ENCODE data around the gene TIGAR.
A peak's percentile ranks its signal among the peaks of the same experiment; 100 is the strongest.

The TIGAR gene

GRCh38 chr12:4346931-4347330 lies 25.9 kb downstream of the TIGAR start:
- Histone ChIP-seq H4K20me1 (ENCODE audit: insufficient read depth, low read length, poor library complexity, severe bottlenecking) (no peaks in the 10 kb centered on the region), H3K36me3 (ENCODE audit: insufficient read depth, low read length) (peaks cover 3% of the 10 kb centered on the region; the same call in 1 of the 2 replicates), H3F3A (ENCODE audit: low read depth) (no peaks in the 10 kb centered on the region), H2AFZ (ENCODE audit: low read length) (no peak overlapping the region), H3K4me3 (ENCODE audit: low read length, poor library complexity, severe bottlenecking) (no peak overlapping the region), H3K9me2 (replicated peaks; ENCODE audit: low read depth, low read length) (no peaks in the 10 kb centered on the region), H3K9ac (ENCODE audit: low read depth, low read length, poor library complexity, severe bottlenecking) (no peak overlapping the region), H3K4me1 (ENCODE audit: insufficient read depth, low read length, poor library complexity, severe bottlenecking) (no peaks in the 10 kb centered on the region), H3K79me2 (ENCODE audit: insufficient read depth, low read length) (no peaks in the 10 kb centered on the region), H3K4me2 (ENCODE audit: low read depth, low read length, poor library complexity, severe bottlenecking) (no peak overlapping the region), H3K27me3 (ENCODE audit: insufficient read depth, low read length, poor library complexity, severe bottlenecking) (no peaks in the 10 kb centered on the region), H3K9me3 (ENCODE audit: insufficient read depth, low read depth, low read length) (no peaks in the 10 kb centered on the region)
- TF ChIP-seq EZH2phosphoT487 (IDR thresholded peaks at IDR 0.05; ENCODE audit: borderline replicate concordance) (no peak), CTCF (conservative IDR thresholded peaks at IDR 0.05; ENCODE audit: low read length) (no peak)

DNA sequence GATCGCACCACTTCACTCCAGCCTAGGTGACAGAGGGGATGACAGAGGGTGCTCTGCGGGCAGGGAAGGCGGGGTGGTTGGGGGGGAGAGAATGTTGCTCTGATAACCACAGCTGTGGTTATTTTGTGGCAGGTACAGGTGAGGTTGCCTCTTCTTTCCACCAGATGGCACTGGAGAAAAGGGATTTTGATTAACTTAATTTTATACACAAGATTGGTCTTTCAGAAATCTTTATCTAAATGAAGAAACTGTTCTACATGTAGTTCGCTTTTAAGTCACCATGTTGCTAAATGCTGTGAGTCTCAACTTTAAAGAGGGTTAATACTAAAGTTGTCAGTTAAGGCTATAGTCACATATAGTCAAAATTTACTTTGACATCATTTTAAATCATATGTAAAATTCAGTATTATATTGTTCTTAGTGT lies 32.8 kb downstream of the TIGAR start:
- H3K9me2 ChIP-seq (replicated peaks; ENCODE audit: low read depth, low read length): no peaks in the 10 kb centered on the region
- no peaks in the 10 kb centered on the region for H3K79me2 ChIP-seq (ENCODE audit: insufficient read depth, low read length)
- no peak overlapping the region for H3K4me2 ChIP-seq (ENCODE audit: low read depth, low read length, poor library complexity, severe bottlenecking)
- no peaks in the 10 kb centered on the region for H3K4me1 ChIP-seq (ENCODE audit: insufficient read depth, low read length, poor library complexity, severe bottlenecking)
- TF ChIP-seq CTCF (conservative IDR thresholded peaks at IDR 0.05; ENCODE audit: low read length): peak; percentile 56
- no peak for TF ChIP-seq EZH2phosphoT487 (IDR thresholded peaks at IDR 0.05; ENCODE audit: borderline replicate concordance)
- H3K9ac ChIP-seq (ENCODE audit: low read depth, low read length, poor library complexity, severe bottlenecking): no peak overlapping the region
- no peaks in the 10 kb centered on the region for H3K27me3 ChIP-seq (ENCODE audit: insufficient read depth, low read length, poor library complexity, severe bottlenecking)
- no peaks in the 10 kb centered on the region for H4K20me1 ChIP-seq (ENCODE audit: insufficient read depth, low read length, poor library complexity, severe bottlenecking)
- H3K4me3 ChIP-seq (ENCODE audit: low read length, poor library complexity, severe bottlenecking): no peak overlapping the region
- no peaks in the 10 kb centered on the region for H3F3A ChIP-seq (ENCODE audit: low read depth)
- H3K36me3 ChIP-seq (ENCODE audit: insufficient read depth, low read length): peaks cover 19% of the 10 kb centered on the region
- H2AFZ ChIP-seq (ENCODE audit: low read length): no peak overlapping the region
- no peaks in the 10 kb centered on the region for H3K9me3 ChIP-seq (ENCODE audit: insufficient read depth, low read depth, low read length)

- no peaks in the 10 kb centered on the region for H3K79me2 ChIP-seq (ENCODE audit: insufficient read depth, low read length)
- H3K4me2 ChIP-seq (ENCODE audit: low read depth, low read length, poor library complexity, severe bottlenecking): no peak overlapping the region
- no peaks in the 10 kb centered on the region for H3K9me3 ChIP-seq (ENCODE audit: insufficient read depth, low read depth, low read length)
- H3K9ac ChIP-seq (ENCODE audit: low read depth, low read length, poor library complexity, severe bottlenecking): no peak overlapping the region
- no peaks in the 10 kb centered on the region for H3K4me1 ChIP-seq (ENCODE audit: insufficient read depth, low read length, poor library complexity, severe bottlenecking)
- no peaks in the 10 kb centered on the region for H3F3A ChIP-seq (ENCODE audit: low read depth)
- no peaks in the 10 kb centered on the region for H4K20me1 ChIP-seq (ENCODE audit: insufficient read depth, low read length, poor library complexity, severe bottlenecking)
- H3K4me3 ChIP-seq (ENCODE audit: low read length, poor library complexity, severe bottlenecking): no peak overlapping the region
- no peaks in the 10 kb centered on the region for H3K27me3 ChIP-seq (ENCODE audit: insufficient read depth, low read length, poor library complexity, severe bottlenecking)
- no peak for TF ChIP-seq EZH2phosphoT487 (IDR thresholded peaks at IDR 0.05; ENCODE audit: borderline replicate concordance)
- no peak for TF ChIP-seq CTCF (conservative IDR thresholded peaks at IDR 0.05; ENCODE audit: low read length)
- peaks cover 19% of the 10 kb centered on the region for H3K36me3 ChIP-seq (ENCODE audit: insufficient read depth, low read length)
- H3K9me2 ChIP-seq (replicated peaks; ENCODE audit: low read depth, low read length): no peaks in the 10 kb centered on the region
- H2AFZ ChIP-seq (ENCODE audit: low read length): no peak overlapping the region
Observed at GRCh38 chr12:4355156-4356040, 34.4 kb downstream of the TIGAR start.
